ENCODE data around the gene SNAI3. TPM values are rescaled to one million over a fixed set of nuclear protein-coding genes. Genes with fewer than 3 reads are reported as not detected.

The SNAI3 gene
- total and polyA plus RNA-seq, 2 of the 4 experiments (the other 2 are of a cell fraction), result 0.21 TPM; not detected in 1

DNA sequence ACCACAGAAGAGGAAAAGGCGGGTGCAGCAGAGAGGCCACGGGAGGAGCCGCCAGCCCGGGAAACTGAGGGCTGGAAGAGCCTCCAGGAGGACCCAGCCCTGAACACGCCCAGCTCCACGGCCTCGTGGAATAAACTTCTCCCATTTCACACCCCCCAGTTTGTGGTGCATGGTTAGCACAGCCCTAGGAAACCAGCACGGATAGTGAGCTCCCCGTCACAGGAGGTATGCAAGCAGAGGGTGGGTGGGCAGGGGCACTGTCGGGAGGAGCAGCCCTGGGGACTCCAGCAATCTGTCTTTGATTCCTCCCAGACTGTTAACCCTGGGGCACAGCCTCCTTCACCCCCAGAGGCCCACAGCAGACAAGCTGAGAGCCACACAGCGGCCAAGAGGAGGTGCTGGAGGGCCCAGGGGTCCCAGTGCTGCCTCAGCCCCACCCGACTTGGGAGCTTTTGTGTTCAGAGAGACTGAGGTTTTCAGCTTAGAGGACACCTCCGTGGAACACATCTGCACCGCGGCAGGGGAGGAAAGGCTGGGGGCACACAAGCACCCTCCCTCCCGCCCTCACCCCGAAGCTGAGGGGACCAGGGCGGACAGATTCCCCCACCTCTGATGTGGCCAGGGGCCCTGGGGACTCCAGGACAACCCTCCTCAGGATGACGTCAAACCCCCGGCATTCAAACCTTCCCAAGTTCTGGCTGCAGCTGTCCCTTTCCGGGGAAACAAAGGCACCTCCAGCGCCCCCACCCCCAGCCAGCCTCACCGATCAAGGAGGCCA, 49.6 kb downstream of the SNAI3 start (continued):
- TF ChIP-seq CEBPB (IDR thresholded peaks at IDR 0.05; ENCODE audit: low read depth, low read length), result no peak

- H3K4me3 ChIP-seq (ENCODE audit: insufficient read depth, low read depth, low read length), result no peak overlapping the region
- no peak overlapping the region for H3K27ac ChIP-seq (ENCODE audit: insufficient read depth, low read length)
- H3K23ac ChIP-seq (ENCODE audit: low read depth, low read length), result no peak overlapping the region
- peak overlapping the region; percentile 89 for H2AK9ac ChIP-seq (replicated peaks; ENCODE audit: low read depth, low read length, poor library complexity)
- TF ChIP-seq RFX5 (IDR thresholded peaks at IDR 0.05; ENCODE audit: low read depth, low read length), result no peak
- TF ChIP-seq MXI1 (IDR thresholded peaks at IDR 0.05; ENCODE audit: borderline replicate concordance, low read depth, low read length), result no peak
- no peak for TF ChIP-seq BHLHE40 (IDR thresholded peaks at IDR 0.05; ENCODE audit: low read depth, low read length)
- TF ChIP-seq POLR2A (IDR thresholded peaks at IDR 0.05; ENCODE audit: low read depth, low read length), result no peak
- no peak for TF ChIP-seq FOS (IDR thresholded peaks at IDR 0.05; ENCODE audit: low read depth, low read length)
- no peaks in the 10 kb centered on the region for H3K79me1 ChIP-seq (ENCODE audit: low read depth in 1 of 2, low read length in 2 of 2)
- dilution Hi-C loops (cut with HindIII; ENCODE audit: low sequenced_read_pairs, unreplicated experiment) (no loop called here), intact Hi-C loops (cut with micrococcal nuclease) (no loop called here), in situ Hi-C loops (cut with MboI; ENCODE audit: low sequenced_read_pairs) (no loop called here)
- no peak for DNase-seq
- H4K5ac ChIP-seq (ENCODE audit: low read depth, low read length), result no peak overlapping the region
- H2BK15ac ChIP-seq (ENCODE audit: low read depth, low read length), result no peak overlapping the region
- H4K8ac ChIP-seq (ENCODE audit: low read depth in 2 of 2, low read length in 2 of 2), result no peak overlapping the region
- no peak overlapping the region for H3K56ac ChIP-seq (ENCODE audit: extremely low read depth, insufficient read depth, low read length)
- H3K9me1 ChIP-seq (ENCODE audit: insufficient read depth, low read length), result peaks cover 2% of the 10 kb centered on the region; the same call in 1 of the 2 replicates
- H3K4me1 ChIP-seq (ENCODE audit: control insufficient read depth, insufficient read depth, low read length), result peaks cover 11% of the 10 kb centered on the region
- H4K91ac ChIP-seq (ENCODE audit: insufficient read depth, low read depth, low read length), result no peak overlapping the region
- H4K20me1 ChIP-seq (ENCODE audit: insufficient read depth, low read length), result peaks cover 5% of the 10 kb centered on the region; the same call in 1 of the 2 replicates
- CTCF ChIA-PET, result no interaction called here
- H3K9ac ChIP-seq (ENCODE audit: low read depth, low read length), result no peak overlapping the region
- peaks cover 20% of the 10 kb centered on the region for H3K36me3 ChIP-seq (ENCODE audit: control insufficient read depth, insufficient read depth, low read length)
- H3K18ac ChIP-seq (ENCODE audit: low read depth, low read length), result no peak overlapping the region
- H3K4me2 ChIP-seq (ENCODE audit: low read depth, low read length), result no peak overlapping the region
- no peak overlapping the region for H2BK20ac ChIP-seq (ENCODE audit: low read depth, low read length)
- H3K14ac ChIP-seq (replicated peaks; ENCODE audit: low read depth, low read length), result no peak overlapping the region
- H2AK5ac ChIP-seq (ENCODE audit: low read depth, low read length), result no peak overlapping the region
- no TSS peak for BruUV-seq (replicated peaks)
- no peak overlapping the region for H3K4ac ChIP-seq (ENCODE audit: low read depth, low read length)
- no peak overlapping the region for H2BK120ac ChIP-seq (ENCODE audit: low read depth, low read length)
- POLR2A ChIA-PET (ENCODE audit: unreplicated experiment), result no interaction called here
- no peak overlapping the region for H2AFZ ChIP-seq (replicated peaks; ENCODE audit: low read length, poor library complexity)
- WGBS, 2 experiments (ENCODE audit: extremely low coverage in 2 of 2, insufficient read length in 1 of 2), result 89% methylated on average over 5 of the region's 17 CpGs; no CpG with 5 or more reads in 1 of the 2 experiments
- no peaks in the 10 kb centered on the region for H3K9me3 ChIP-seq (ENCODE audit: control insufficient read depth, insufficient read depth, low read length)
- no peak overlapping the region for H2BK5ac ChIP-seq (ENCODE audit: low read depth, low read length, poor library complexity, severe bottlenecking)
- no peak for ATAC-seq (ENCODE audit: low read depth)
- H3K27me3 ChIP-seq (ENCODE audit: control insufficient read depth, insufficient read depth, low read length), result peaks cover 27% of the 10 kb centered on the region
These were observed 50.5 kb downstream of the SNAI3 start for GRCh38 chr16:88635671-88636319.

Measured in IMR-90 (cell line).